ENCODE results near the gene LSM7. TPM values are rescaled to one million over a fixed set of nuclear protein-coding genes. Genes with fewer than 3 reads are reported as not detected.

LSM7 gene
- total RNA-seq, 2 donors from 2014 or later, result 45.7 to 69.9 TPM

- ATAC-seq, result no peak
- 95 to 100% methylated on average over 8 to 21 of the region's 21 CpGs for WGBS, 2 donors
- intact Hi-C loops (cut with DNase I), result no loop called here
Measured at GRCh38 chr19:2338055-2338615, 9.7 kb upstream of the LSM7 start.

DNA sequence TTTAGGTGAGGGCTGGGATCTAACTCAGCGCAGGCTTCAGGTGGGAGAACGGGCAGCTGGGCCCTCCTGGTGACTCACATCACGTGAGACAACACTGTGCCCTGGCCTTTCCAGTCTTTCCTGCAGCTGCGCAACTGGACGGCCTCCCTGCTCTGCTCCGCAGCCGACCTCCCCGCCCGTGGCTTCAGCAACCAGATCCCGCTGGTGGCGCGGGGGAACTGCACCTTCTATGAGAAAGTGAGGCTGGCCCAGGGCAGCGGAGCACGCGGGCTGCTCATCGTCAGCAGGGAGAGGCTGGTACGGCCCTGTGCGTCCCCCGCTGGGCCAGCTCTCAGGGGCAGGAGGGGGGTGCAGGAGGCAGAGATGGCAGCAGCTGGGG, 8.9 kb upstream of the LSM7 start:
- H3K27ac ChIP-seq, result peak overlapping the region in 3 of 4 donors; percentile 45 to 77 (median 53)
- 57% methylated on average over 18 of the region's 19 CpGs; no CpG with 5 or more reads in 1 of the 2 donors for WGBS, 2 donors
- H3K9me3 ChIP-seq, result no peaks in the 10 kb centered on the region
- intact Hi-C loops (cut with DNase I), result no loop called here
- TF ChIP-seq CTCF (IDR thresholded peaks at IDR 0.05) (peak in 5 of 7 experiments; percentile 18 to 72 (median 60)), POLR2A (IDR thresholded peaks at IDR 0.05) (no peak)
- peaks cover 28% of the 10 kb centered on the region for H3K4me1 ChIP-seq
- ATAC-seq (peak; percentile 55), DNase-seq (peak; percentile 45 to 92 (median 88))
- H3K36me3 ChIP-seq (replicated peaks in 1 of 2; ENCODE audit: insufficient read depth in 1 of 2, low read depth in 2 of 2), result peaks cover 0 to 6% of the 10 kb centered on the region in 2 donors
- H3K27me3 ChIP-seq, result no peaks in the 10 kb centered on the region
- H3K4me3 ChIP-seq, result no peak overlapping the region

More at GRCh38 chr19:2338055-2338615, 9.7 kb upstream of the LSM7 start:
- Histone ChIP-seq H3K36me3 (replicated peaks in 1 of 2; ENCODE audit: insufficient read depth in 1 of 2, low read depth in 2 of 2) (peaks cover 0 to 8% of the 10 kb centered on the region in 2 donors), H3K4me3 (no peak overlapping the region), H3K27me3 (no peaks in the 10 kb centered on the region), H3K4me1 (peaks cover 21% of the 10 kb centered on the region), H3K9me3 (no peaks in the 10 kb centered on the region), H3K27ac (no peak overlapping the region)
- TF ChIP-seq CTCF (IDR thresholded peaks at IDR 0.05), result no peak
- no peak for TF ChIP-seq POLR2A (IDR thresholded peaks at IDR 0.05)
- no peak for DNase-seq

DNA sequence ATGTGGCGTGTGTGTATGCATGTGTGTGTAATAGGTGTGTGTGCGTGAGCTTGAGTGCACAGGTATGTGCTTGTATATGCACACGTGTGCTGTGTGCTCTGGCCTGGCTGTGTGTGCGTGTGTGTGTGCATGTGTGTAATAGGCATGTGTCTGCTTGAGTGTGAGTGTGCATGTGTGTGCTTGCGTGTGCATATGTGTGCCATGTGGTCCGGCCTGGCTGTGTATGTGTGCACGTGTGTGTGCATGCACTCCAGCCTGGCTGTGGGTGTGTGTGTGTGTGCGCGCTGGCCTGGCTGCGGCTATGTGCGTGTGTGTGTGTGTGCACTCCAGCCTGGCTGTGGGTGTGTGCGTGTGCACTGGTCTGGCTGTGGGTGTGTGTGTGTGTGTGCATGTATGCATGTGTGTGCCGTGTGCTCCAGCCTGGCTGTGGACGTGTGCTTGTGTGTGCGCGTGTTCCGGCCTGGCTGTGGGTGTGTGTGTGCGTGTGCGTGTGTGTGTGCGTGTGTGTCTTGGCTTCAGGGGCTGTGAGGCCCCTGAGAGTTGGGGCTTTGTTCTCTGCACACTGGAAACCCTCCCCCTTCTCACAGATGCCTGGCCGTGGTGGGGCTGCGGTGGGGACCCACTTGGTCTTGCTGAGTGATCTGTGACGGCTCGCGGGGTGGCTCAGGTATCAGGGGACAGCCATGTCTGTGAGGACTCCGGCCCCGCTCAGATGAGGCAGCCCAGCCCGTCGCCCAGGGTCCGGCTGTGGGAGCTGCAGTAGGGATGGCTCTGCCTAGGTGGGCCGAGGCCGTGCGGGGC, 8.3 kb upstream of the LSM7 start:
- peaks cover 34% of the 10 kb centered on the region for H3K4me1 ChIP-seq
- H3K36me3 ChIP-seq (replicated peaks in 1 of 2; ENCODE audit: insufficient read depth in 1 of 2, low read depth in 2 of 2), result peaks cover 0 to 6% of the 10 kb centered on the region in 2 donors
- ATAC-seq (no peak), DNase-seq (no peak)
- H3K9me3 ChIP-seq, result no peaks in the 10 kb centered on the region
- TF ChIP-seq CTCF (IDR thresholded peaks at IDR 0.05) (no peak), POLR2A (IDR thresholded peaks at IDR 0.05) (no peak)
- WGBS, 2 donors, result 77 to 94% methylated on average over 13 to 31 of the region's 33 CpGs
- intact Hi-C loops (cut with DNase I), result no loop called here
- peak overlapping the region in 3 of 4 donors; percentile 45 to 77 (median 53) for H3K27ac ChIP-seq
- no peak overlapping the region for H3K4me3 ChIP-seq
- no peaks in the 10 kb centered on the region for H3K27me3 ChIP-seq

DNA sequence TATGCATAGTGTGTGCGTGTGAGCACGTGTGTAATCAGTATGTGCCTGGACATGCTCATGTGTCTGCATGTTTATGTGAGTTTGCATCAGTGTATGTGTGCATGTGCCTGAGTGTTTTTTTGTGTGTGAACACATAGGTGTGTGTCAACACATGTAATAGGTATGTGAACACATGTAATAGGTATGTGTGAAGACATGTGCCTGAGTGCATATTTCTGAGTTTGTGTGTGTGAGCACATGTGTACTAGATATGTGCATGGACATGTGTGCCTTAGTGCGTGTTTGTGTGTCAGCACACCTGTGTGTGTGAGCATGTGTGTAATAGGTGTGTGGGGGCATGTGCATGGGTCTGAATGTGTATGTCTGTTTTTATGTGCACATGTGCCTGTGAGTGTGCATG, 7.5 kb upstream of the LSM7 start:
- Histone ChIP-seq H3K4me1 (peaks cover 42% of the 10 kb centered on the region), H3K27ac (no peak overlapping the region), H3K9me3 (no peaks in the 10 kb centered on the region), H3K4me3 (no peak overlapping the region), H3K36me3 (replicated peaks in 1 of 2; ENCODE audit: insufficient read depth in 1 of 2, low read depth in 2 of 2) (no peaks in the 10 kb centered on the region), H3K27me3 (no peaks in the 10 kb centered on the region)
- intact Hi-C loops (cut with DNase I), result no loop called here
- TF ChIP-seq POLR2A (IDR thresholded peaks at IDR 0.05), result no peak
- no peak for TF ChIP-seq CTCF (IDR thresholded peaks at IDR 0.05)
- DNase-seq, result no peak
- 79 to 93% methylated on average over 3 of the region's 3 CpGs for WGBS, 2 donors
- no peak for ATAC-seq
